ENCODE measurements around the gene C16orf74.

DNA sequence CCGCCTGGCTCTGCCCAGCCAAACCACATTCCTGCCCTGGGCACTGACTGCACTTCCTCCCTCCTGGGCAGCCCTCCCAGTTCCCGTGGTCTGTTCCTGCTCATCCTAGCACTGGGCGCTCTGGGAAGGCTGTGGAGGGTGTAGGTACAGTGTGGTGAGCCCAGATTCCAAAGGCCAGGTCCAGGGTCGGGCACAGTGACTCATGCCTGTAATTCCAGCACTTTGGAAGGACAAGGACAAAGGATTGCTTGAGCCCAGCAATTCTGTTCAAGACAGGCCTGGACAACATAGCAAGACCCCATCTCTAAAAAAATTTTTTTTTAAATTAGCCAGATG, 30.6 kb downstream of the C16orf74 start:
- TF ChIP-seq, protein P1, sequence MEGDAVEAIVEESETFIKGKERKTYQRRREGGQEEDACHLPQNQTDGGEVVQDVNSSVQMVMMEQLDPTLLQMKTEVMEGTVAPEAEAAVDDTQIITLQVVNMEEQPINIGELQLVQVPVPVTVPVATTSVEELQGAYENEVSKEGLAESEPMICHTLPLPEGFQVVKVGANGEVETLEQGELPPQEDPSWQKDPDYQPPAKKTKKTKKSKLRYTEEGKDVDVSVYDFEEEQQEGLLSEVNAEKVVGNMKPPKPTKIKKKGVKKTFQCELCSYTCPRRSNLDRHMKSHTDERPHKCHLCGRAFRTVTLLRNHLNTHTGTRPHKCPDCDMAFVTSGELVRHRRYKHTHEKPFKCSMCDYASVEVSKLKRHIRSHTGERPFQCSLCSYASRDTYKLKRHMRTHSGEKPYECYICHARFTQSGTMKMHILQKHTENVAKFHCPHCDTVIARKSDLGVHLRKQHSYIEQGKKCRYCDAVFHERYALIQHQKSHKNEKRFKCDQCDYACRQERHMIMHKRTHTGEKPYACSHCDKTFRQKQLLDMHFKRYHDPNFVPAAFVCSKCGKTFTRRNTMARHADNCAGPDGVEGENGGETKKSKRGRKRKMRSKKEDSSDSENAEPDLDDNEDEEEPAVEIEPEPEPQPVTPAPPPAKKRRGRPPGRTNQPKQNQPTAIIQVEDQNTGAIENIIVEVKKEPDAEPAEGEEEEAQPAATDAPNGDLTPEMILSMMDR (optimal IDR thresholded peaks at IDR 0.05 in 1 of 3, IDR thresholded peaks at IDR 0.05 in 1 of 3, conservative IDR thresholded peaks at IDR 0.05 in 1 of 3; ENCODE audit: extremely low read depth in 1 of 3, insufficient read depth in 2 of 3, low read length in 3 of 3), result no peak
- TF ChIP-seq EZH2 (IDR thresholded peaks at IDR 0.05; ENCODE audit: low read length), result no peak

Data from keratinocyte (primary cell).